ENCODE data around the gene IMMT.
"Not testable (repeated sequence)": the region's sequence is repeated elsewhere in the genome, so short reads cannot be mapped to it uniquely, and the experiment has no call there.

The IMMT gene

GRCh38 chr2:86195055-86195807, at the start of gene IMMT:
Gene IMMT, minus strand, starts transcription at chr2:86195462. Its CDS starts 80 bp downstream, at chr2:86195382.
- in situ Hi-C loops (cut with HindIII; ENCODE audit: low sequenced_read_pairs) = no loop called here

GRCh38 chr2:86244781-86245180, 49.5 kb upstream of the IMMT start:
- in situ Hi-C loops (cut with HindIII; ENCODE audit: low sequenced_read_pairs) = not testable (repeated sequence)

- in situ Hi-C loops (cut with HindIII; ENCODE audit: low sequenced_read_pairs) = no loop called here
Observed at GRCh38 chr2:86243950-86244733, 48.9 kb upstream of the IMMT start.

DNA sequence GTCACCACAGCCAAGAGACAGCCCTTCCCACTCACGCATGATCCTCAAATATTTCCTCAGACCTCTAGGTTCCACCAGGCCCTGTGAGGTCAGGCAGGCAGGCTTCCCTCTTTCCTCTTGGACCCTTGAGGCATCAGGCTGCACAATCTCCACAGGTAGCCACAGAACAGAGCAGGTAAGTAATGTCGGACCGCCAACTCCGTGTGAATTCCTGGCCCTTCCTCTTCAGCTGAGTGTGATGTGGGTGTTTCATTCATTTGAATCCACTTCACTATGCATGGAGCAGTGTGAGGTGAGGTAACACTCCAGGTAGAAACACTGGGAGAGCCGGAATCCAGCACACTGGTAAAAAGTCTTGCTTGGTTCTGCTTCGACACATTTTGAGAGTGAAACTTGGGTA, 48.0 kb upstream of the IMMT start:
- in situ Hi-C loops (cut with HindIII; ENCODE audit: low sequenced_read_pairs) = no loop called here

GRCh38 chr2:86241611-86242010, 46.3 kb upstream of the IMMT start:
- in situ Hi-C loops (cut with HindIII; ENCODE audit: low sequenced_read_pairs) = no loop called here

GRCh38 chr2:86240251-86240650, 45.0 kb upstream of the IMMT start:
- in situ Hi-C loops (cut with HindIII; ENCODE audit: low sequenced_read_pairs) = no loop called here

DNA sequence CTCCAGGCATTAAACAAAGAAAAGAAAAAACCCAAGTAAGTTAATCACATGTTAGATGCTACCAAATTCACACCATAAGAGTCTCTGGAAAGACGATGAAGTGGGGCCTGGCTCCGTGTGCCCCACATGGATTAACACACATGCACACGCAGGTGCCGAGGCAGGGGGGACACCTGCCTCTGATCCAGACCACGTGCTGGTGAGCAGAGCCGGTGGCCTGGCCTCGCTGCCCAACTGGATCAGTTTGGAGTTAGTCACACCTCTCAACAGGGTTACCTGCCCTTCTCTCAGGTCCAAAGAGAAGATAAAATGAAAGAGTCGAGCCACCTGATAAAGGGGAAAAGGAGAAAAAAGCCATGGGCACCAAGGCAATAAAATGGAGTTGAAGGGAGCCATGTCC, 44.5 kb upstream of the IMMT start:
- in situ Hi-C loops (cut with HindIII; ENCODE audit: low sequenced_read_pairs) = no loop called here

- in situ Hi-C loops (cut with HindIII; ENCODE audit: low sequenced_read_pairs) = no loop called here
Observed at GRCh38 chr2:86239326-86239725, 44.1 kb upstream of the IMMT start.

DNA sequence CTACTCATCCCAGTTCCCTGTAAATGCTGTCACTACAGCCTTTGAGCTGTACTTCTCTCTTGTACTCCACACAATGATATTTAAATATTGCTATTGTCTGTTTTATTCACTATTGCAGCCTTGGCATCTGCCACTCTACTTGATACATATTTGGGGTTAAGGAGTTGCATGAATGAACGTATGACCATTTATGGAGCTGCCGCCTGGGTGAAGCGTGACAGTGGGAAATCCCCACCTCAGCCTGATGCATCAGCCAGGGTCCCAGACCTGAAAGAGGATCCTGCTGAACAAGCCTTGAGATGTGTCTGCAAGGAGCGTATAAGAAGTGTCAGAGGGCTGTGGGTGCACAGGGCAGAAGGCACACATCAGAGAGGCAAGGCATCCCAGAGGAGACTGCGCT, 43.1 kb upstream of the IMMT start:
- in situ Hi-C loops (cut with HindIII; ENCODE audit: low sequenced_read_pairs) = no loop called here

DNA sequence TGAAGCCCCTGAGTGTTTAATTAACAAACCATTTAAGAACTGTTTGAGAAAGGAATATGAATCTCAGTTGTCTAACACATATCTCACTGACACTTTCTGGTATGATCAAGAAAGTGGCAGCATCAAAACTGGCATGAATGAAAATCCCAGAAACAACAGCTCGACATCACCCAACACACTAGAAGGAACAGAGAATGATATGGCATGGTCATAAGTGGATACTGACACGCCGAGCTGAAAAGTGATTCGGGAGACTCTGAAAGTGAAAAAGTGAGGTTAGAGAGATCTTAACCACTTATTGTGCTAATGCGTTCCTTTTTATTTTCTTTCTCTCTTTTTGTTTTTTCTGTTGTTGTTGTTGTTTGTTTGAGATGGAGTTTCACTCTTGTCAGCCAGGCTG, 41.9 kb upstream of the IMMT start:
- in situ Hi-C loops (cut with HindIII; ENCODE audit: low sequenced_read_pairs) = no loop called here

- in situ Hi-C loops (cut with HindIII; ENCODE audit: low sequenced_read_pairs) = no loop called here
Observed at GRCh38 chr2:86235196-86235980, 40.1 kb upstream of the IMMT start.

- in situ Hi-C loops (cut with HindIII; ENCODE audit: low sequenced_read_pairs) = no loop called here
Observed at GRCh38 chr2:86234563-86235131, 39.4 kb upstream of the IMMT start.

GRCh38 chr2:86233436-86233835, 38.2 kb upstream of the IMMT start:
- in situ Hi-C loops (cut with HindIII; ENCODE audit: low sequenced_read_pairs) = no loop called here

DNA sequence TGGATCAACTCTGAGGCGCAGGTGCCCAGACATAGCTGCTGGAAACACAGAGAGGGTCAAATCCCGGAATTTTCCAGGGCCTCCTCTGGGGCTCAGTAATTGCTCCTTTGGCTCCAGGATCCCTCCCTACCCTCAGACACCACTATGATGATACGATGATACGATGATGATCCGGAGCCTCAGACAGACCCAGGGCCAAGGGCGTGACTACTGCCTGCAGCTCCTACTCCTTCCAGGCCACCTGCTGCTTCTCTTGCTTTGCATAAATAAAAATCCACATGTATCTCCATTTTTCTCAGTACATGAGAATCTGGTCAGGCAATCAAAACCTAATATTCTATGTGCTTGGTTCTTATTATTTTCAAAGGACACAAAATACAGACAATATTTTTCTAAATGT, 37.6 kb upstream of the IMMT start:
- in situ Hi-C loops (cut with HindIII; ENCODE audit: low sequenced_read_pairs) = no loop called here

DNA sequence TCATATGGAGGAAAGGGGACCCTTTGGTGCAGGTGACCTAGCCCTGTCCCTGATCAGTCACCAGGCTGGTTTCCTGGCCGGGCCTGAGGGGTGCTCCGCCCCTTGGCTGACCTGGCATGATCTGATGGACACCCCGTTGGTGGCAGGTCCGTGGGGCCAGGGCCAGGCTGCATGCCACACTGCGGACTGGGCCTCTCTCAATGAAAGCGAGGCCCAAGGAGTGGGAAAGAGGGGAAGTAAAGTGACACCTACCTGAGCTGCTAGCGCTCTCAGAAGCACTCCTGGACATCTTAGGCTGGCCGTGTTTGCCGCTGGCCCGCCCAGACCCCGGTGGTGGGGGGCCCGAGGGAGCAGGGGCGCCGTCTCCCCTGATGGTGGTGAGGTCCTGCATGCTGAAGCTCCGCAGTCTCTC, 37.1 kb upstream of the IMMT start:
- in situ Hi-C loops (cut with HindIII; ENCODE audit: low sequenced_read_pairs) = no loop called here

DNA sequence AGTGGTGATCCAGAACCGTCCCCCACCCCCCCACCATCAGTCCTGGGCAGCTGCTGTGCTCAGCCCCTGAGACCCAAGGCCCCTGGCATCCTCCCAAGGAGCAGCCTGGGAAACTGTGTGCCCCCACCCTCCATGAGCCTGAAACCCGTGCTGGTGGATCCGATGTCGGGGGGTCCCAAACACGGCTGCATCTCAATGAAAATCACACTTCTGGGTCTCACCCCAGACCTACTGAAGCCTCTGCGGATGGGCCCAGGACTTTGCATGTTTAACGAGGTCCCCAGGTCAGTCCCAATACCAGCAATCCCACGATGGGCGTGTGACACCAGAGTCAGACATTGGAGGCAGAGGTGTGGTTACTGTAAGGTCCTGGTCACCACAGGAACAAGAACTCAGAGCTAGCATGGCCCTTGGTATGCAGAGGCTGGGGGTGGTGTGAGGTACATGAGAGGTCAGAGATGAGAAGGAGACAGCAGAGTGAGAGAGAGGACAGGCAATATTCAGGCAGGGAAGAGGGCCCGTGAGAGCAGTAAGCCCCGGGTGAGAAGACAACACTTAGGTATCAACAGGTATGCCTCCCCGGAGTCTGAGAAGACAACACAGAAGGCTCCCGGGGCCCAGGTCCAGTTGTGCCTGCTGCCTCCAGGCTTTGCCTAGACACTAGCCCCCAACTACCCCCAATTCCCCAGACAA, 36.6 kb upstream of the IMMT start:
- in situ Hi-C loops (cut with HindIII; ENCODE audit: low sequenced_read_pairs) = no loop called here

- in situ Hi-C loops (cut with HindIII; ENCODE audit: low sequenced_read_pairs) = no loop called here
Observed at GRCh38 chr2:86230961-86231360, 35.7 kb upstream of the IMMT start.

DNA sequence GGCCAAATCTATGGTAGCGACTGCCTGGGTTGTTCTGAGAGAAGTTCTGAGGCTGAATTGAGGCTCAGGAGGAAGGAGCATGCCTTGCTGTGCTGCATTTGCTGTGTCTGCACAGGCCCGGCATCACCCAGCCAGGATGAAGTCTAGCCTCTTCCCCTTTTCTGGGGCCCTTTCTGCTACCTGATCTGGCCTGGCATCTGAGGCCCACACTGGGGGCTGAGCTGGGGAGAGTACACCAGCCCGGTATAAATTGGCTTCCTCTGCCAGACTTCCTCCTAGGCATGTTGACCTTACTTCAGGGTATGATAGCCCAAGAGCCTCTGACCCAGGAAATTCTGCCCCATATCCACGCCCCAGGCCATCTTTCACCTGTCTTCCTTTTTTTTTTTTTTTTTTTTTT, 34.0 kb upstream of the IMMT start:
- in situ Hi-C loops (cut with HindIII; ENCODE audit: low sequenced_read_pairs) = loop anchor here (10.0 kb wide), 1 partner anchor 156 kb away; no protein-coding TSS in a partner anchor

DNA sequence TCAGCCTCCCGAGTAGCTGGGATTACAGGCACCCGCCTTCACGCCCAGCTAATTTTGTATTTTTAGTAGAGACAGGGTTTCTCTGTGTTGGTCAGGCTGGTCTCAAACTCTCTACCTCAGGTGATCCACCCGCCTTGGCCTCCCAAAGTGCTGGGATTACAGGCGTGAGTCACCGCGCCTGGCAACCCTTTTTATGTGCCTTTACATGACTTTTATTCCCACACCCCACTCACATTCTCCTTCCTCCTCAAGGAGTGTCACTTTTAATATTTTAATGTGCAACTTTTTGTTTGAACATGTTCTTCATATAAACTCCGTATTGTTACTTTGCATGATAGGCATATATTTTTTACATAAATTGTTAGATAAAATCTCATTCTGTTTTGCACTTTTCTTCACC, 33.3 kb upstream of the IMMT start:
- in situ Hi-C loops (cut with HindIII; ENCODE audit: low sequenced_read_pairs) = loop anchor here (10.0 kb wide), 1 partner anchor 156 kb away; no protein-coding TSS in a partner anchor

DNA sequence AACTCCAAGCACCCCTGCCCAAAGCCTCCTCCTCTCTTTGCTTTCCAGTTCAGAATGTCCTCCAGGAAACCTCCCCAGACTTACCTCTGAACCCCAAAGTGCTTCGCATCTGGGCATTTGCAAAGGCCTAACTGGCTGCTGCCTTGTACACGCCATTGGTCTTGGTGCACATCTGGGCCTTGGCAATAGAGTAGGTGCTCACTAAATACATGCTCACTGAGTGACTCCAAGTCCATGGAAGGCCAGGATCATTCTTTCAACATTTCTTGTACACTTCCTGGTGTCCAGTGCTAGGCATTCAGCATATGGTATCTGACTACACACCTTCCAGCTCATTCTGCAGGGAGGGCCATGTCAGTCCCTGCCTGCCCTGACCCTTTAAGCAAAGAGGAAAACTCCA, 32.4 kb upstream of the IMMT start:
- in situ Hi-C loops (cut with HindIII; ENCODE audit: low sequenced_read_pairs) = loop anchor here (10.0 kb wide), 1 partner anchor 157 kb away; no protein-coding TSS in a partner anchor
